Measurements from ENCODE around the gene APC2. TPM values are rescaled to one million over a fixed set of nuclear protein-coding genes. Genes with fewer than 3 reads are reported as not detected.
"Not testable (repeated sequence)": the region's sequence is repeated elsewhere in the genome, so short reads cannot be mapped to it uniquely, and the experiment has no call there.

Gene APC2
- total and polyA plus RNA-seq, 4 donors: 46.3 to 190 (median 125) TPM

GRCh38 chr19:1495799-1496713, 46.1 kb downstream of the APC2 start:
- H3K36me3 ChIP-seq (ENCODE audit: control insufficient read depth, insufficient read depth, low read length): peaks cover 3% of the 10 kb centered on the region
- no peak overlapping the region for H3K4me3 ChIP-seq (ENCODE audit: low read depth, low read length)
- WGBS (ENCODE audit: insufficient coverage): 82% methylated on average over 40 of the region's 40 CpGs
- H3K9me3 ChIP-seq (ENCODE audit: control insufficient read depth, insufficient read depth, low read length): no peaks in the 10 kb centered on the region
- no peak overlapping the region for H3K27ac ChIP-seq (ENCODE audit: low read depth, low read length)
- H3K4me1 ChIP-seq (ENCODE audit: control insufficient read depth, insufficient read depth, low read length): peaks cover 15% of the 10 kb centered on the region
- no peak for DNase-seq (ENCODE audit: low read depth in 4 of 6, low spot score in 6 of 6)
- H3K27me3 ChIP-seq (ENCODE audit: control insufficient read depth, insufficient read depth, low read length): peaks cover 11% of the 10 kb centered on the region

- Histone ChIP-seq H3K4me3 (ENCODE audit: low read depth, low read length) (no peak overlapping the region), H3K9me3 (ENCODE audit: control insufficient read depth, insufficient read depth, low read length) (no peaks in the 10 kb centered on the region), H3K27ac (ENCODE audit: low read depth, low read length) (no peak overlapping the region), H3K27me3 (ENCODE audit: control insufficient read depth, insufficient read depth, low read length) (peaks cover 3% of the 10 kb centered on the region), H3K4me1 (ENCODE audit: control insufficient read depth, insufficient read depth, low read length) (peaks cover 6% of the 10 kb centered on the region), H3K36me3 (ENCODE audit: control insufficient read depth, insufficient read depth, low read length) (peaks cover 3% of the 10 kb centered on the region)
- no peak for DNase-seq (ENCODE audit: low read depth in 4 of 6, low spot score in 6 of 6)
- WGBS (ENCODE audit: insufficient coverage): 72% methylated on average over 38 of the region's 39 CpGs
Measured at GRCh38 chr19:1496714-1497577, 47.0 kb downstream of the APC2 start.

GRCh38 chr19:1497578-1498235, 47.8 kb downstream of the APC2 start:
- no peak for DNase-seq (ENCODE audit: low read depth in 4 of 6, low spot score in 6 of 6)
- WGBS (ENCODE audit: insufficient coverage): 86% methylated on average over 24 of the region's 25 CpGs
- Histone ChIP-seq H3K27ac (ENCODE audit: low read depth, low read length) (no peak overlapping the region), H3K27me3 (ENCODE audit: control insufficient read depth, insufficient read depth, low read length) (peaks cover 3% of the 10 kb centered on the region), H3K4me1 (ENCODE audit: control insufficient read depth, insufficient read depth, low read length) (peaks cover 7% of the 10 kb centered on the region), H3K36me3 (ENCODE audit: control insufficient read depth, insufficient read depth, low read length) (peaks cover 3% of the 10 kb centered on the region), H3K9me3 (ENCODE audit: control insufficient read depth, insufficient read depth, low read length) (no peaks in the 10 kb centered on the region), H3K4me3 (ENCODE audit: low read depth, low read length) (no peak overlapping the region)

GRCh38 chr19:1499231-1499630, 49.3 kb downstream of the APC2 start:
- no CpG with 5 or more reads among the region's 34 CpGs for WGBS (ENCODE audit: insufficient coverage)
- H3K27me3 ChIP-seq (ENCODE audit: control insufficient read depth, insufficient read depth, low read length): peaks cover 18% of the 10 kb centered on the region
- H3K4me1 ChIP-seq (ENCODE audit: control insufficient read depth, insufficient read depth, low read length): peaks cover 16% of the 10 kb centered on the region
- not testable (repeated sequence) for DNase-seq (ENCODE audit: low read depth in 4 of 6, low spot score in 6 of 6); H3K9me3 ChIP-seq (ENCODE audit: control insufficient read depth, insufficient read depth, low read length); H3K4me3 ChIP-seq (ENCODE audit: low read depth, low read length); H3K36me3 ChIP-seq (ENCODE audit: control insufficient read depth, insufficient read depth, low read length); H3K27ac ChIP-seq (ENCODE audit: low read depth, low read length)

DNA sequence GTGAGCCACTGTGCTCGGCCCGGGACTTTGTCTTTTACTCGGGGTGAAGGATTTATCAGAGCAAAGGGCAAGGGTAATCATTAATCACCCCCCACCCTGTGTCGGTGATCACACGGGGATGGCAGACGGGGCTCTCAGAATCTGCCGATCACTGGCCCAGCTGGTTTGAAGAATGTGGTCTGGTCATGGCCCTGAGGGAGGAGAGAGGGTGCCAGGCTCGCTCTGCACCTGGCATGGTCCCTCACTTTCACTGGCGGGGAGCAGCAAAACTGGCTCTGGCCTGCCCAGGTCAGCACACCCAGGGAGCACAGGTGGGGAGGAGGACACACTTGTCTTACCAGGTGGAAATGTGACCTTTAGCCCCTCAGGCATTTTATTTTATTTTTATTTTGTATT, 51.3 kb downstream of the APC2 start:
- H3K4me1 ChIP-seq (ENCODE audit: control insufficient read depth, insufficient read depth, low read length): peaks cover 18% of the 10 kb centered on the region
- H3K27ac ChIP-seq (ENCODE audit: low read depth, low read length): no peak overlapping the region
- H3K4me3 ChIP-seq (ENCODE audit: low read depth, low read length): no peak overlapping the region
- peaks cover 23% of the 10 kb centered on the region for H3K27me3 ChIP-seq (ENCODE audit: control insufficient read depth, insufficient read depth, low read length)
- WGBS (ENCODE audit: insufficient coverage): 42% methylated on average over 3 of the region's 9 CpGs
- no peaks in the 10 kb centered on the region for H3K36me3 ChIP-seq (ENCODE audit: control insufficient read depth, insufficient read depth, low read length)
- DNase-seq (ENCODE audit: low read depth in 4 of 6, low spot score in 6 of 6): no peak
- no peaks in the 10 kb centered on the region for H3K9me3 ChIP-seq (ENCODE audit: control insufficient read depth, insufficient read depth, low read length)

DNA sequence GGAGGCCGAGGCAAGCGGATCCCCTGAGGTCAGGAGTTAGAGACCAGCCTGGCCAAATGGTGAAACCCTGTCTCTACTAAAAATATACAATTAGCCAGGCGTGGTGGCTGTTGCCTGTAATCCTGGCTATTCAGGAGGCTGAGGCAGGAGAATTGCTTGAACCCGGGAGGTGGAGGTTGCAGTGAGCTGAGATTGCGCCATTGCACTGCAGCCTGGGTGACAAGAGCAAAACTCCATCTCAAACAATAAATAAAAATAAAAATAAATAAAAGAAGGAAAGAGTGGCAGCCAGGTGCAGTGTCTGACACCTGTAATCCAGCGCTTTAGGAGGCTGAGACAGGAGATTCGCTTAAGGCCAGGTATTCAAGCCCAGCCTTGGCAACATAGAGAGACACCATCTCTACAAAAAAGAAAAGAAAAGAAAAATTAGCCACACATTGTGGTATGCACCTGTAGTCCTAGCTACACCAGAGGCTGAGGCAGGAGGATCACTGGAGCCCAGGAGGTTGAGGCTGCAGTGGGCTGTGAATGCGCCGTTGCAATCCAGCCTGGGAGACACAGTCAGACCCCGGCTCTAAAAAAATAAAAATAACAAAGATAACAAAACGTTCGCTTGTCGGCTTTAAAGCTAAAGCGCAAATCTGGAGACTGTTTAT, 52.6 kb downstream of the APC2 start:
- H3K9me3 ChIP-seq (ENCODE audit: control insufficient read depth, insufficient read depth, low read length): no peaks in the 10 kb centered on the region
- peaks cover 24% of the 10 kb centered on the region for H3K4me1 ChIP-seq (ENCODE audit: control insufficient read depth, insufficient read depth, low read length)
- H3K27ac ChIP-seq (ENCODE audit: low read depth, low read length): no peak overlapping the region
- no peak overlapping the region for H3K4me3 ChIP-seq (ENCODE audit: low read depth, low read length)
- 41% methylated on average over 8 of the region's 14 CpGs for WGBS (ENCODE audit: insufficient coverage)
- no peaks in the 10 kb centered on the region for H3K36me3 ChIP-seq (ENCODE audit: control insufficient read depth, insufficient read depth, low read length)
- no peak for DNase-seq (ENCODE audit: low read depth in 4 of 6, low spot score in 6 of 6)
- peaks cover 23% of the 10 kb centered on the region for H3K27me3 ChIP-seq (ENCODE audit: control insufficient read depth, insufficient read depth, low read length)

GRCh38 chr19:1503089-1503924, 53.4 kb downstream of the APC2 start:
- Histone ChIP-seq H3K4me3 (ENCODE audit: low read depth, low read length) (no peak overlapping the region), H3K9me3 (ENCODE audit: control insufficient read depth, insufficient read depth, low read length) (no peaks in the 10 kb centered on the region), H3K27me3 (ENCODE audit: control insufficient read depth, insufficient read depth, low read length) (peaks cover 23% of the 10 kb centered on the region), H3K27ac (ENCODE audit: low read depth, low read length) (no peak overlapping the region), H3K36me3 (ENCODE audit: control insufficient read depth, insufficient read depth, low read length) (no peaks in the 10 kb centered on the region), H3K4me1 (ENCODE audit: control insufficient read depth, insufficient read depth, low read length) (peaks cover 31% of the 10 kb centered on the region)
- 8% methylated on average over 47 of the region's 49 CpGs for WGBS (ENCODE audit: insufficient coverage)
- DNase-seq (ENCODE audit: low read depth in 4 of 6, low spot score in 6 of 6): peak in 2 of 6 donors; percentile 50 to 59

DNA sequence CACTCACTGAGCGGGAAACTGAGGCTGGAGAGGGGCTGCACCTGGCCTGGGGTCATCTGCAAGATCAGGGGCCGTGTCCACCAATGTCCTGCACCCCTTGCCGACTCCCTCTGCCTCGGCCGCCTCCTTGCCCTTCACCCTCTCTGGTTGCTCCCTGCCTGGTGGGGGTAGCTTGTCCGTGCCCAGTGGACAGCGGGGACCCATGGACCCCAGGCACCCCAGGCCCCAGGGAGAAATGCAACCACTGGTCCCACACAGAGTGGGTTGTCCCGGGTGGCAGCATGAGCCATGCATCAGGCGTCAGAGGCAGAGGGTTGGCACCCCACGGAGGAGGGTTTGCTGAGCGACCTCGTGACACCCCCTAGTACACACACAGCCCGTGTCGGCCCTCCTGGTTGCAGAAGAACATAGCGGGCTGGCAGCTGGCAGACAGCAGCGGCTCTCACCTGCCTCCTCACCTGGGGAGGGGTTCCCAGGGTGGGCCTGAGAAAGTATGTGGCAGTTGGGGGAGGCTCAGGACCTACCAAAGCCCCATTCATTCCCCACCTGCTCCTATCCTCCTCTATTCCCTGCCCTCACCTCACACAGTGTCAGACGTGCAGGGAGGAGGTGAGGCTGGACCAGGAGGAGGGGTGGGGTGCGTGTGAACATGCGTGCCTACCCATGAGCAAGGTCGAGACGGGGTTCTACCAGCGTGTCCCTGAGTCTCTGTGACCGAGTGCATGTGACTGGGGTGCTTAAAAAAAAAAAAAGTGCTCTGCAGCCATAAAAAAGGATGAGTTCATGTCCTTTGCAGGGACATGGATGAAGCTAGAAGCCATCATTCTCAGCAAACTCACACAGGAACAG, 54.2 kb downstream of the APC2 start:
- Histone ChIP-seq H3K4me1 (ENCODE audit: control insufficient read depth, insufficient read depth, low read length) (peaks cover 34% of the 10 kb centered on the region), H3K27ac (ENCODE audit: low read depth, low read length) (no peak overlapping the region), H3K36me3 (ENCODE audit: control insufficient read depth, insufficient read depth, low read length) (no peaks in the 10 kb centered on the region), H3K27me3 (ENCODE audit: control insufficient read depth, insufficient read depth, low read length) (peaks cover 23% of the 10 kb centered on the region), H3K9me3 (ENCODE audit: control insufficient read depth, insufficient read depth, low read length) (no peaks in the 10 kb centered on the region), H3K4me3 (ENCODE audit: low read depth, low read length) (no peak overlapping the region)
- no peak for DNase-seq (ENCODE audit: low read depth in 4 of 6, low spot score in 6 of 6)
- WGBS (ENCODE audit: insufficient coverage): 45% methylated on average over 10 of the region's 23 CpGs
